Heart left ventricle (tissue), 13 donors: ENCODE measurements around the gene NTM.

Source experiments
- POLR2A ChIP-seq, 2 donors: fragments of 450-650 bp; IDR thresholded peaks; one replicate each; pipeline ENCODE4 v1.6.1; 2017; ENCODE audit warnings: antibody characterized with exemption in 2 of 2, mild to moderate bottlenecking in 2 of 2, moderate library complexity in 2 of 2
- TF ChIP-seq, protein P1 (sequence below), 12 donors: fragments of 200-600 bp; sonication (generic) in 4 of 12; IDR thresholded peaks; one replicate each; pipeline versions ENCODE4 v1.5.0 to v1.8.0; 2018 to 2022; ENCODE audit warnings: antibody characterized with exemption in 12 of 12, mild to moderate bottlenecking in 5 of 12
- donor health status: ischemic (EF 13 %, LVEDD 7.1; RV severe dilation, severe dysfunction).
- donor health status: DM: no; HTN: yes; CAD: no.
- donor health status: DM: no; HTN: no; CAD: no.
- donor health status: ischemic (EF 25% LVEDD 6.9; RV normal size, moderate dysfunction).
- donor health status: ischemic (EF 25% LVEDD 5.7; RV mildly dilated, moderate dysfunction).
- donor health status: ischemic (EF 35%, LVEDD 5.7; RV mildly dilated, moderate dysfunction).
- donor health status: nonischemic (EF 11% LVEDD 7.7; RV severe dilation, severe dysfunction).
- donor health status: DM: yes; HTN: yes; CAD: no.
- donor health status: PGD.
- donor health status: ischemic (EF 29% LVEDD 5.4; RV normal size, mild dysfunction).
- donor health status: nonischemic (EF 23%, LVEDD 6.1; RV moderate dilation, normal function).

DNA sequence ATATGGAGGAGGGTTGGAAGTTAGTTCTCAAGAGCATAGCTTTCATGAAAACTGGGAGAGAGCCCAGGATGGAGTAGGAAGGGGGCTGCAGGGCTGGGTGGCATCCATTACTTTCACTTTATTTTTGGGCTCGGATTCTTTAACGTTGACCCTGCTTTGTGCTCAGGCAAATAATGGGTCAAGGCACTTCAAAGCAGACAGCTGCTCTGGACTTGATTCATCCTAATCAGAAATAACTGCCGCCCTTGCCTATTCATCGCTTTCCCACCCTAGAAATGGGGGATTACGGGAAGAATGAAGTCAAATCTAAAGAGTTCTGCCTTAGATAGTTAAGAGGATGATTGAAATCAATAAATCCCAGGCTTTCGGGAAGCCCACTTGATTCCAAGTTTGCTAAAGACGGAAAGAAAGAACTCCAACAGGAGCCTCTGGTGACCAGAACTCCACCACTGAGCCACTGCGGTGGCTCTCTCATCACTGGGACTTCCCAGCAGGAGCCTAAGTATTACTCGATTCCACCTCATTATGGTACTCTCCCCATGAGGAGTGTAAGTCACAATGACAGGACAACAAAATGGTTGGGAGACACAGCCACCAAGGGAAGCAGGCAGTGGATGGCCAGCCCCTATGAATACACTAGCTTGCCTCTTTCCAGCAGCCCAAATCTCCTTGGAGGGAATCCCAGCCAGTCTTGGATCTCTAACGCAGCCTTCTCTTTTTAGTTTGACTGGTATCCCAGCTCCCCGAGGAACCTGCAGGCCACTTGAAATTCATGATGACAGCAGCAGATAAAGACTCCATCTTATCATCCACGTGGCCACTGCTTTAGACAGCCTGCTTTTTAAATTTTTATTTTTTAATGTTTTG lies 815.5 kb downstream of the NTM start:
- no peak for TF ChIP-seq POLR2A (IDR thresholded peaks at IDR 0.05)
- TF ChIP-seq, protein P1, sequence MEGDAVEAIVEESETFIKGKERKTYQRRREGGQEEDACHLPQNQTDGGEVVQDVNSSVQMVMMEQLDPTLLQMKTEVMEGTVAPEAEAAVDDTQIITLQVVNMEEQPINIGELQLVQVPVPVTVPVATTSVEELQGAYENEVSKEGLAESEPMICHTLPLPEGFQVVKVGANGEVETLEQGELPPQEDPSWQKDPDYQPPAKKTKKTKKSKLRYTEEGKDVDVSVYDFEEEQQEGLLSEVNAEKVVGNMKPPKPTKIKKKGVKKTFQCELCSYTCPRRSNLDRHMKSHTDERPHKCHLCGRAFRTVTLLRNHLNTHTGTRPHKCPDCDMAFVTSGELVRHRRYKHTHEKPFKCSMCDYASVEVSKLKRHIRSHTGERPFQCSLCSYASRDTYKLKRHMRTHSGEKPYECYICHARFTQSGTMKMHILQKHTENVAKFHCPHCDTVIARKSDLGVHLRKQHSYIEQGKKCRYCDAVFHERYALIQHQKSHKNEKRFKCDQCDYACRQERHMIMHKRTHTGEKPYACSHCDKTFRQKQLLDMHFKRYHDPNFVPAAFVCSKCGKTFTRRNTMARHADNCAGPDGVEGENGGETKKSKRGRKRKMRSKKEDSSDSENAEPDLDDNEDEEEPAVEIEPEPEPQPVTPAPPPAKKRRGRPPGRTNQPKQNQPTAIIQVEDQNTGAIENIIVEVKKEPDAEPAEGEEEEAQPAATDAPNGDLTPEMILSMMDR (IDR thresholded peaks at IDR 0.05) = no peak
